Measurements from ENCODE around the gene SSX2IP.

GRCh38 chr1:84603223-84603622 is 87.0 kb downstream of the SSX2IP start:
- no peak for TF ChIP-seq PAX5 (IDR thresholded peaks at IDR 0.05; ENCODE audit: insufficient read depth, low read length, severe bottlenecking)
- TF ChIP-seq POLR2A (IDR thresholded peaks at IDR 0.05; ENCODE audit: low read depth, low read length): no peak
- TF ChIP-seq POLR2AphosphoS5 (IDR thresholded peaks at IDR 0.05; ENCODE audit: low read depth, low read length): no peak
- no peak for TF ChIP-seq SPI1 (IDR thresholded peaks at IDR 0.05; ENCODE audit: low read depth, low read length)
- no peak for TF ChIP-seq TAF1 (IDR thresholded peaks at IDR 0.05; ENCODE audit: low read depth, low read length)
